Ishikawa (cell line): ENCODE data around the gene LAD1.
A peak's percentile ranks its signal among the peaks of the same experiment; 100 is the strongest.

Experiments used
- CEBPB ChIP-seq: IDR thresholded peaks from 2 replicates; pipeline ENCODE4 v1.6.1; 2012
- CREB1 ChIP-seq: IDR thresholded peaks from 2 replicates; pipeline ENCODE4 v1.6.1; 2012; ENCODE audit warnings: low read depth
- EGR1 ChIP-seq: IDR thresholded peaks from 2 replicates; pipeline ENCODE4 v1.6.1; 2012
- EP300 ChIP-seq: IDR thresholded peaks from 2 replicates; pipeline ENCODE4 v1.6.1; 2012; ENCODE audit warnings: borderline replicate concordance
- FOXM1 ChIP-seq: IDR thresholded peaks from 2 replicates; pipeline ENCODE4 v1.6.1; 2012; ENCODE audit warnings: low read depth, borderline replicate concordance
- NFIC ChIP-seq: IDR thresholded peaks from 2 replicates; pipeline ENCODE4 v1.6.1; 2012
- RAD21 ChIP-seq: IDR thresholded peaks from 2 replicates; pipeline ENCODE4 v1.6.1; 2012; ENCODE audit warnings: low read depth
- TAF1 ChIP-seq: IDR thresholded peaks from 2 replicates; pipeline ENCODE4 v1.6.1; 2012; ENCODE audit warnings: low read depth, mild to moderate bottlenecking
- TCF12 ChIP-seq: IDR thresholded peaks from 2 replicates; pipeline ENCODE4 v1.6.1; 2012; ENCODE audit warnings: low read depth
- TEAD4 ChIP-seq: IDR thresholded peaks from 2 replicates; pipeline ENCODE4 v1.6.1; 2012
- YY1 ChIP-seq: IDR thresholded peaks from 2 replicates; pipeline ENCODE4 v1.6.1; 2012; ENCODE audit warnings: low read depth
- ZBTB7A ChIP-seq: IDR thresholded peaks from 2 replicates; pipeline ENCODE4 v1.6.1; 2012; ENCODE audit warnings: low read depth
- TF ChIP-seq, protein P1 (sequence below): IDR thresholded peaks from 2 replicates; pipeline ENCODE4 v1.6.1; 2012
- TF ChIP-seq, protein P2 (sequence below): IDR thresholded peaks from 2 replicates; pipeline ENCODE4 v1.6.1; 2012; ENCODE audit warnings: low read depth, mild to moderate bottlenecking
- TF ChIP-seq, protein P3 (sequence below): IDR thresholded peaks from 2 replicates; pipeline ENCODE4 v1.6.1; 2012

Gene LAD1

GRCh38 chr1:201346987-201347386 lies 52.1 kb downstream of the LAD1 start:
- no peak for TF ChIP-seq TEAD4
- no peak for TF ChIP-seq EP300
- TF ChIP-seq NFIC, result no peak
- TF ChIP-seq TCF12, result no peak
- no peak for TF ChIP-seq CEBPB
- TF ChIP-seq, protein P1, sequence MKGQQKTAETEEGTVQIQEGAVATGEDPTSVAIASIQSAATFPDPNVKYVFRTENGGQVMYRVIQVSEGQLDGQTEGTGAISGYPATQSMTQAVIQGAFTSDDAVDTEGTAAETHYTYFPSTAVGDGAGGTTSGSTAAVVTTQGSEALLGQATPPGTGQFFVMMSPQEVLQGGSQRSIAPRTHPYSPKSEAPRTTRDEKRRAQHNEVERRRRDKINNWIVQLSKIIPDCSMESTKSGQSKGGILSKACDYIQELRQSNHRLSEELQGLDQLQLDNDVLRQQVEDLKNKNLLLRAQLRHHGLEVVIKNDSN, result no peak
- TF ChIP-seq, protein P2, sequence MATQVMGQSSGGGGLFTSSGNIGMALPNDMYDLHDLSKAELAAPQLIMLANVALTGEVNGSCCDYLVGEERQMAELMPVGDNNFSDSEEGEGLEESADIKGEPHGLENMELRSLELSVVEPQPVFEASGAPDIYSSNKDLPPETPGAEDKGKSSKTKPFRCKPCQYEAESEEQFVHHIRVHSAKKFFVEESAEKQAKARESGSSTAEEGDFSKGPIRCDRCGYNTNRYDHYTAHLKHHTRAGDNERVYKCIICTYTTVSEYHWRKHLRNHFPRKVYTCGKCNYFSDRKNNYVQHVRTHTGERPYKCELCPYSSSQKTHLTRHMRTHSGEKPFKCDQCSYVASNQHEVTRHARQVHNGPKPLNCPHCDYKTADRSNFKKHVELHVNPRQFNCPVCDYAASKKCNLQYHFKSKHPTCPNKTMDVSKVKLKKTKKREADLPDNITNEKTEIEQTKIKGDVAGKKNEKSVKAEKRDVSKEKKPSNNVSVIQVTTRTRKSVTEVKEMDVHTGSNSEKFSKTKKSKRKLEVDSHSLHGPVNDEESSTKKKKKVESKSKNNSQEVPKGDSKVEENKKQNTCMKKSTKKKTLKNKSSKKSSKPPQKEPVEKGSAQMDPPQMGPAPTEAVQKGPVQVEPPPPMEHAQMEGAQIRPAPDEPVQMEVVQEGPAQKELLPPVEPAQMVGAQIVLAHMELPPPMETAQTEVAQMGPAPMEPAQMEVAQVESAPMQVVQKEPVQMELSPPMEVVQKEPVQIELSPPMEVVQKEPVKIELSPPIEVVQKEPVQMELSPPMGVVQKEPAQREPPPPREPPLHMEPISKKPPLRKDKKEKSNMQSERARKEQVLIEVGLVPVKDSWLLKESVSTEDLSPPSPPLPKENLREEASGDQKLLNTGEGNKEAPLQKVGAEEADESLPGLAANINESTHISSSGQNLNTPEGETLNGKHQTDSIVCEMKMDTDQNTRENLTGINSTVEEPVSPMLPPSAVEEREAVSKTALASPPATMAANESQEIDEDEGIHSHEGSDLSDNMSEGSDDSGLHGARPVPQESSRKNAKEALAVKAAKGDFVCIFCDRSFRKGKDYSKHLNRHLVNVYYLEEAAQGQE, result no peak
- TF ChIP-seq YY1, result no peak
- no peak for TF ChIP-seq EGR1
- TF ChIP-seq ZBTB7A, result no peak
- TF ChIP-seq RAD21, result no peak
- TF ChIP-seq FOXM1, result no peak
- TF ChIP-seq, protein P3, sequence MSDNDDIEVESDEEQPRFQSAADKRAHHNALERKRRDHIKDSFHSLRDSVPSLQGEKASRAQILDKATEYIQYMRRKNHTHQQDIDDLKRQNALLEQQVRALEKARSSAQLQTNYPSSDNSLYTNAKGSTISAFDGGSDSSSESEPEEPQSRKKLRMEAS, result no peak
- TF ChIP-seq TAF1, result no peak
- TF ChIP-seq CREB1, result no peak

DNA sequence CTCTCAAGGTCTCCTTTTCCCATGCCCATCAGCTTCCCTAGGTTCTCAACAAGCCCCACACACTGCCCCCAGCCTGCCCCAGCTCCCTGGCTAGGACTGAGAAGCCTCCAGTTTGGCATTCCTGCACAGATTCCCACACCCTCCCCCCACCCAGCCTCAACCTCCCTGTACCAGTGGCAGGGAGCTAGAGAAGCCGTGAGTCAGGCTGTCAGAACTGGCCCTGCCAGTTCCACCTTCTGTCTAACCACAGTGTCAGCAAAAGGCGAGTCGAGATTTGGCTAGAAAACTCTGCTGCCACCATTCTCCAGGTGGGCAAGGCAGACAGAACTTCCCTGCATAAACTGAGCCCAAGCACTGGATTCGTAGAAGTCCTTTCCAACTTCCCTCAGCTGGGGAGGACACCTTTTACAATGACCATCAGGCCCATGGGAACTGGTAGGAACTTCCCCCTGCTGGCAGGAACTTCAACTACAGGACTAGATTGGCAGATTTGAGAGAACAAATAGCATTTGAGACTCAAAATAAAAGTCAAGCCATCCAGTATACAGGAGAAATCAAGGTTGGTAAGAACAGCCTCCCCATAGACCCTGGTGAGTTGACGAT lies 52.7 kb downstream of the LAD1 start:
- peak; percentile 75 for TF ChIP-seq RAD21
- TF ChIP-seq CEBPB, result no peak
- TF ChIP-seq TEAD4, result peak; percentile 92
- no peak for TF ChIP-seq ZBTB7A
- TF ChIP-seq EP300, result no peak
- no peak for TF ChIP-seq YY1
- no peak for TF ChIP-seq FOXM1
- TF ChIP-seq EGR1, result no peak
- TF ChIP-seq, protein P2, result no peak
- TF ChIP-seq TCF12, result no peak
- TF ChIP-seq, protein P3, result peak; percentile 23; the same call in 1 of the 2 replicates
- no peak for TF ChIP-seq TAF1
- TF ChIP-seq, protein P1, result no peak

DNA sequence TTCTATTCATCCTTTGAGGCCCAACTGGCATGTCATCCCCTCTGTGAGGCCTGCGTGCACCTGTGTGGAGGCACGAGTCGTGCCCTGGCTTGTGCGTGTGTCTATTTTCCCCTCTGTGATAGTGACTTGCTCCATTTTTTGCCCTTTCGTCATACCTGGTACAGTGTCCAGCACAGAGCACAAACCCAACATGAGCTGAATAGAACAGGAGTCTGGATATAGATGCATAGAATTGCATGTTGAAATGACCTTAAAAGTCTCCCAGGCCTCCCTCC lies 54.1 kb downstream of the LAD1 start:
- TF ChIP-seq, protein P2, result no peak
- no peak for TF ChIP-seq EGR1
- TF ChIP-seq, protein P1, result no peak
- no peak for TF ChIP-seq EP300
- TF ChIP-seq, protein P3, result no peak
- no peak for TF ChIP-seq TEAD4
